Fibroblast of villous mesenchyme (primary cell): ENCODE data around the gene CLK2. TPM values are rescaled to one million over a fixed set of nuclear protein-coding genes. Genes with fewer than 3 reads are reported as not detected.

Source experiments
- DNase-seq: peaks from one replicate; pipeline ENCODE4 v3.0.0-alpha.2; 2010; ENCODE audit warnings: low read depth
- H3K4me3 ChIP-seq: 2 replicates; pipeline ENCODE4 v1.5.1; 2011; ENCODE audit warnings: low read depth, mild to moderate bottlenecking, low read length
- CTCF ChIP-seq: IDR thresholded peaks from 2 replicates; pipeline ENCODE4 v1.5.1; 2012; ENCODE audit warnings: low read depth, mild to moderate bottlenecking, low read length; ENCODE audit not compliant: insufficient read depth
- total RNA-seq: library from RNA; depleted of rRNA; stranded (reverse); fragments of >200 nt; gene quantifications from 2 replicates; pipeline ENCODE4 v1.2.3, GENCODE V29; 2012

Gene CLK2
- total RNA-seq, 1 donor = 21.6 TPM

DNA sequence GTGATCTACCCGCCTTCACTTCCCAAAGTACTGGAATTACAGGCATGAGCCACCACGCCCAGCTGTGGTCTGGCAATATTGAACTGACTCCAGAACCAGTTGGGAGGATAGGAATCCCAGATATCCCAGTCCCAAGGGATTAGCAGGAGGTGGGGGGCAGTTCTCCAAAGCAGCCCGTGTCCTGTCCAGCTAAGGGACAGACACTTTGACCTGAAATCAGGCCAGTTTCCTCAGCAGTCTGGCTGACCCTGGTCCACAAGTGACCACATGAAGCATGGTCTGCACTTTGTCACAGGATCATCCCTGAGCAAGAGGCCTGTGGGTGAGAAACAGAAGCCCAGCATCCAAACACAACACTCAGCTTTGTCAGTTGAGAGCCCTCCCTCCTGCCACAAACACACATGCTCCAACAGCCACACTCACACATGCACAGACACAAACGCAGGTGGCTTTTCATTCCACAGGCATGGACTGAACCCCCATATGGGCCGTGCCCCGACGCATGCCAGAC lies 32.6 kb upstream of the CLK2 start:
- TF ChIP-seq CTCF = no peak
- no peak overlapping the region for H3K4me3 ChIP-seq
- peak; percentile 40 for DNase-seq

DNA sequence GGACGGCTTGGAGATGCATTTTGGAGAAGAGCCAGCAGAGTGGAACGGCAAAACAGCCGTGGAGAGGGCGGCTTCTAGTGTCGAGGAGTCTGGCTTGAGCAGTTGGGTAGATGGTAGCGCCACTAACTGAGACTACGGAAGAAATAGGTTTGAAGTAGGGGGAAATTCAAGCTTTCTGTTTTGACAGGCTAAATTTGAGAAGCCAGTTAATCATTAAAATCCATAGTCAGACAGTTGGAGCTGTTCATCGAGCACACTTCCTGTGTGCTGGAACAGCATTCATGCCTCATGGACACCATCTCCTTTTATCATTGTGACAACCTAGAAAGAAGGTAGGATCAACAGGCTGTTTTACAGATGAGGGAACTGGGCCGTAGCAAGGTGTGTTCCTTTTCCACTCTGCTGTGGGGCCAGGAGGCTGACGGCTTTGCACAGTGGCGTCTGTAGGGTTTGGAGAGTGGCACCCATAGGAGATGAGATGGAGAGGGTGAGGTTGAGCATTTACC lies 31.3 kb upstream of the CLK2 start:
- H3K4me3 ChIP-seq = no peak overlapping the region
- no peak for DNase-seq
- TF ChIP-seq CTCF = no peak

DNA sequence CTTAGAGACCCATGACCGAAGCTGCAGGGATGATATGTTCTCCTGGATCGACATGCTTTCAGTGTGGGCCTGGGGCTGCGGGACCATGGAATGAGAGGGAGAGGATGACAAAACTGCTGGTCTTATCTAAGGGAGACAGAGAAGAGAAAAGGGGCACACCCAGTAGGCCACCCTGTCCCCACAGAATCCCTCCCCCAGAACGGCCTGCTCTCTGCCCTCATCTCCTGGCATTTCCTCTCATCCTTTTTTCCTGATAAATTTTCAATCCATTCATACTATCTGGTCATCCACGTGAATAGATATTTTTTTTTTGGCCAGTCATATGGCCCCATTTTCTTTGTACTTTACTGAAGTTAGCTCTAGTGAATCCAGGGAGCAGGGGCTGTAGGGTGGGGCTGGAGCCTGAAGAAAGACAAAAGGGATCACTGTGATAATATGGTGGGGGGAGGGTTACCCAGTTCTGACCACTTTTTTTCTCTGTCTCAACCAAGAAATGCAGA lies 28.1 kb upstream of the CLK2 start, which contains the start of gene PKLR:
Gene PKLR, minus strand, starts transcription at position 97 of the 500 bp plus-strand sequence. Its CDS starts 43 bp downstream, at position 54.
- TF ChIP-seq CTCF = no peak
- H3K4me3 ChIP-seq = no peak within 1 kb of the TSS
- no peak for DNase-seq

GRCh38 chr1:155300553-155301329 lies 27.4 kb upstream of the CLK2 start:
- H3K4me3 ChIP-seq = no peak overlapping the region
- no peak for DNase-seq
- no peak for TF ChIP-seq CTCF

- TF ChIP-seq CTCF = no peak
- DNase-seq = no peak
- no peak overlapping the region for H3K4me3 ChIP-seq
Measured at GRCh38 chr1:155300024-155300423, 26.7 kb upstream of the CLK2 start.

DNA sequence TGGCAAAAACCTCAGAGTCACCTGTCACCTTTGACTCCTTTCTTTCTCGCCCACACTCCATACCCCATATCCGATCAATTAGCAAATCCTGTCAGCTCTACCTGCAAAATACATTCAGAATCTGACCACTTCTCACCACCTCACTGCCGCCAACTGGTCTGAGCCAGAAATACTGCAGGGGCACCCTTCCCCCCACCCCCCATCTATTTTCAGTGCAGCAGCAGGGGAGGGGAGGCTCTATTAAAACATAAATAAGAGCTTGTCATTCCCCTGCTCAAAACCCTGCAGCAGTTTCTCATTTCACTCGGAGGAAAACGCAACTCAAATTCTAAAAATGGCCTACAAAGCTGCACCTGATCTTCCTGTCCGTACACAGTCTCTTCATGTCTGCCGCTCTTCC lies 24.1 kb upstream of the CLK2 start:
- no peak for DNase-seq
- no peak for TF ChIP-seq CTCF
- no peak overlapping the region for H3K4me3 ChIP-seq
